ENCODE results near the gene PLAA. TPM values are rescaled to one million over a fixed set of nuclear protein-coding genes. Genes with fewer than 3 reads are reported as not detected.
A peak's percentile ranks its signal among the peaks of the same experiment; 100 is the strongest.
"Not testable (repeated sequence)": the region's sequence is repeated elsewhere in the genome, so short reads cannot be mapped to it uniquely, and the experiment has no call there.

Gene PLAA
- total RNA-seq, 1 donor from 2014 or later, result 39.9 TPM

DNA sequence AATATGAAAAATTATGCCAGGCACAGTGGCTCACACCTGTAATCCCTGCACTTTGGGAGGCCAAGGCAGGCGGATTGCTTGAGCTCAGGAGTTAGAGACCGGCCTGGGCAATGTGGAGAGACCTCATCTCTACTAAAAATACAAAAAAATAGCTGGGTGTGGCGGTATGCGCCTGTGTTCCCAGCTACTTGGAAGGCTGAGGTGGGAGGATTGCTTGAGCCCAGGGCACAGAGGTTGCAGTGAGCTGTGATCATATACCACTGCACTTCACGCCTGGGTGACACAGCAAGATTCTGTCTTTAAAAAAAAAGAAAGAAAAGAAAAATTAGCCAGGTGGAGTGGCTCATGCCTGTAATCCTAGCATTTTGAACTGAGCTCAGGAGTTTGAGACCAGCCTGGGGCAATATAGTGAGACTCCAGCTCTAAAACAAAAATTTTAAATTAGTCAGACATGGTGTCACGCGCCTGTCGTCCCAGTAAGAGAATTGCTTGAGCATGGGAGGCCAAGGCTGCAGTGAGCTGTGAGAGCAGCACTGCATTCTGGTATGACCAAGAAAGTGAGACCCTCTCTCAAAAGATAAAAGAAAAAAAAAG lies 18.0 kb downstream of the PLAA start:
- DNase-seq, result no peak

DNA sequence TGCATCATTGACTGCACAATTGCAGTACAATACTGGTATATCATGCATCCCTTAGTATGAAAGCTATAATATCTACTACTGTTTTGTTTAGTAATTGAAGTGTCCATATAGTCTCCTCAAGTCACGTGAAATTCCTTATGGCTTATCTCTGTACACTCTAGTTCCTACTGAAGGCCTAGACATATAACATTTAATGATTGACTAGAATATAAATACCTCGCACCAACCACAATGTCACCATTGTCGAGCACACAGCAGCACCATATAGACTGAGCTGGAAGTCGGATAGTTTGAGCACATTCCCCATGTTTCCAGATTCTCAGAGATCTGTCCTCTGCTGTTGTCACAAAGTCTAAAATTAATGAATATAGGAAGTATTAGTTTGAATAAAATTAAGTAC lies 21.4 kb downstream of the PLAA start:
- no peak for DNase-seq

DNA sequence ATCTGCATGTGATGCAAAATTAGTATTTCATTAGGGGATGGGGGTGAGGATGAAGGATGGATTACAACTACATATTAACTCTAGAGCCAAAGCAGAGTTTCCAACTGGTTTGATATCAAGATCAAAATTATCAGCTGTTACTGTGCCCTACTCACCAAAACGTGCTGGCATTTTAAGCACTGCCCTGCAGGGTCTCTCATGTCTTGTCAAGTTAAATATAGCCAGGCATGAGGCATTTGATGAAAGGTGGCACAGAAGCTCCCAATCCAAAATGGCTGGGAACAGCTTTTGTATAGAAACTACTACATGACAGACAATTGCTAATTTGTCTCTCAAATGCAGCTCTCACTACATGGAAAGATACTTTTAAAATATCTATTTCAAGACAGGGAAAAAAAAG lies 27.3 kb downstream of the PLAA start:
- DNase-seq, result peak; percentile 3

DNA sequence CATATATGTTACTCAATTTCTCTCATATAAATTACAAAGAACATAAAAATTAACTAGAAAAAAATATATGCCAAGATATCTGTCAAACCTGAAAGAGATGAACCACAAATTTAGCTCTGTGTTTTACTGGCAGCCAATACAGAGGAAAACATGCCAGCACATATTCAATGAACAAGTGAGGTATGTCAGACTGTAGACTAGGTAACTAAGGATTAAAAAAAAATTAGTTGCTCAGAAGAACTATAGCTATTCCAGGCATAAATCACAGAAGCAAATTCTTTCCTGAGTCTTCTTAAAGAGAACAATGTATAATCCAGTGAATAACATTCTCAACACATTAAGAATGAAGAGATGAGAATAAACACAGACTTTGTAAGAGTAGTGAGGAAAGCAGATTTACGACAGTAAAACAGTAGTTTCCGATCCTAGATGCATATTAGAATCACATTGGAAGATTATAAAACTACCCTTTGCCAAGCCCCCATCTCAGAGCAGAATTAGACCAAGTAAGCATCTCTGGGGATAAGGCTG lies 33.8 kb downstream of the PLAA start:
- DNase-seq, result no peak

GRCh38 chr9:26904671-26905070 lies 42.4 kb downstream of the PLAA start:
- DNase-seq, result no peak

- DNase-seq, result no peak
Measured at GRCh38 chr9:26904070-26904469, 43.0 kb downstream of the PLAA start.

DNA sequence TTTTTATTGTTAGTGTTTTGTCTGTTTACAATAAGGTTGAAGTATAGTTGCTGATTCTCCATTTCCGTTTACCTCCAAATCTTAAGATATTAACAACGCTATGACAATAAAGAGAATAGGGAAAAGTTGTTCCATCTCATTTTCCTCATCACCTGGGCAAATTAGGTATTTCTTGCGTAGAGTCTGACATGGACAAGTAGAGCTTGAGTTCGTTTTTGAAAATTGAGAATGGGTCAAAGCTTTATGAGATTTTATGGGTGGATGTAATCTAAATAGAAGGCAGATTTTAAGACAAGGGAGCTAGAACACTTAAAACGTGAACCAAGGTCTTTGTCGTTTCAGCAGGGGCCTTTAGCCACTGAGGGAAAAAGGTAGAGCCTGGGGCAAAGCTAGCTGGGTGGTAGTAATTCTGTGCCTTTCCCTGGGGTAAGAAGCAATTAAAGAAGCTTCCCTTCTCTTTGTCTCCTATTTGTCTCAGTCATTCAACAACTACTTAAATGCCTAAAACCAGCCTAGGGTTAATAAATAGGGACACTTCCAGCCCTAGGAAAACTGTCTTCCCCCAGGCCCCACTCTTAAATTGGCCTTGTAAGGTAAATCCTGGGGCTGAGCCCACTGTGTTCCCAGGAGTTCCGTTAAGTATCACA lies 53.9 kb downstream of the PLAA start:
- no peak for DNase-seq

DNA sequence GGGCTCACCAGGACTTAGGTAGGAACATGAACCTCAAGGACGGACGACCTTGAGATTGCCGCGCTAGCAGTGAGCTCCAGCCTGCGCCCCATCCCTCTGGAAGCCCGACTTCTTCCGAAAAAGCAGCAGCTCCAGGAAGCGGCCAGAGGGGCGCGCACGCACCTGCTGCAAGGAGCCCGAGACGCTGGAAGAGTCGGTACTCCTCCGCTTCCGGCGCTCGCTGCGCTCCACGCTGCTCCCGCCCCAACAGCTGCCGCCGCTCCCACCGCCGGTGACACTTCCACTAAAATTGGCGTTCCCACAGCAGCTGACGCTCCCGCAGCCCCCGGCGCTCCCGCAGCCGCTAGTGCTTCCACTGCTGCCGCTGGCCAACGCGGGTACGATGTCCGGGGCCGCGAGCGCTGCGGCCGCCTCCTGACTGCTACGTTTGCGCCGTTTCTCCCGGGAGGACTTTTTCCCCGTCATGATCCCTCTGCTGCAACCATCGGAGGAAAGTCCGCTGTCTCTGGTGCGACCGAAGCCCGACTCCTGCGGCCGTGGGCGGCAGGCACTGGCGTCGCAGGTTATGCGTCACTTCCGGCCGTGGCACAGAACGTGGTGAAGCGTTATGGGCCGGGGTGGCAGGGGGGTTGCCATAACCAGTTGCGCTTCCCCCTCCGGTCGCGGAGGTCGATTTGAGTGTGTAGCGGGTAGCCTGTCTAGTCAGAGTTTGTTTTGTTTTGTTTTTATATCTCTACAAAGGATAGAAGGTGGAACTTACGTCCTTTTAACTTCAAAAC lies 54.6 kb downstream of the PLAA start, which contains the start of gene CAAP1:
CAAP1 (minus strand) TSS at position 552 of the 779 bp plus-strand sequence; CDS start at position 465, 87 bp downstream.
- peak; percentile 98 for DNase-seq

DNA sequence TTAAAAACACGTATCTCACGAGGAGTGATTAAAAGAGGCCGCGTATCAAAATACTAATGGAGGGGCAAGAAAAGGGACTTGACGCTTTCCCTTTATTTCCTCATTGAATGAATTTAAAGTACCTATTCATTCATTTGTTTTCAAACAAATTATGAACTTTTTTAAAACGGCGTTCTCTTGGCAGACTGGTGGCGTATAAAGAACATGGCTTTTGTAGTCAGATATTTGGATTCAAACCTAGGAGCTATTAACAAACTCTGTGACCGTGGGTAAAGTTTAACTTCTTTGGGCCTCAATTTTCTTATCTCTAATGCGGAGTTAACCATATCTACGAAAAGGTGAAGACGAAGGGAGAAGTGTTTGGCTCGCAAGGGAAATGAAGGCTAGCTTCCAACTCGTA lies 55.3 kb downstream of the PLAA start:
- no peak for DNase-seq

DNA sequence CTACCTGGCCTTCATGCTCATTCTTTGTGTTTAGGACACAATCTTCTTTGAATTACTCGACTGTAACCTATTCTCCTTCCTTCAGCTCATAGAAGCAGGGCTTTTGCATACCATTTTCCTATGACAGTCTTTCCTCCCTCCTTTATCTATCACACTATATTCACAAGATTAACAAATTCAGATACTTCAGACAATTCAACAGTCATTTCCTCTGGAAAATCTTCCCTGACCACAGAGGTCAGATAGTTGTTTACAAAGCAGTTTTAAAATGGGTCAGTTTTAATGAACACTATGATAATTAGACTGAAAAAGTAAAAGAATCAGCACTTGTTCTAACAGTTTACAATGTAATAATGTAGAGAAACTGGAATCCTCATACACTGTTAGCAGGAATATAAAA lies 58.8 kb downstream of the PLAA start:
- no peak for DNase-seq

DNA sequence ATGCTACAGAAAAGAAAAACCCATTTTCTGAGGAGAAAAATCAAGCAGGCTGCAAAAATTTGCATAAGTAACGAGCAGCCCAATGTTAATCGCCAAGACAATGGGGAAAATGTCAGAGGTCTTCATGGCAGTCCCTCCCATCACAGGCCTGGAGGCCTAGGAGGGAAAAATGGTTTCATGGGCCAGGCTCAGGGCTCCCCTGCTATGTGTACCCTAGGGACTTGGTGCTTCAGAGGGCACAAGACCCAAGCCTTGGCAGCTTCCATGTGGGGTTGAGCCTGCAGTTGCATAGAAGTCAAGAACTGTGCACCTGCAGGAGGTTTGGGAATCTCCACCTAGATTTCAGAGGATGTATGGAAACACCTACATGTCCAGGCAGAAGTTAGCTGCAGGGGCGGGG lies 64.9 kb downstream of the PLAA start:
- DNase-seq, result no peak

GRCh38 chr9:26880262-26880661 lies 66.8 kb downstream of the PLAA start:
- DNase-seq, result no peak

DNA sequence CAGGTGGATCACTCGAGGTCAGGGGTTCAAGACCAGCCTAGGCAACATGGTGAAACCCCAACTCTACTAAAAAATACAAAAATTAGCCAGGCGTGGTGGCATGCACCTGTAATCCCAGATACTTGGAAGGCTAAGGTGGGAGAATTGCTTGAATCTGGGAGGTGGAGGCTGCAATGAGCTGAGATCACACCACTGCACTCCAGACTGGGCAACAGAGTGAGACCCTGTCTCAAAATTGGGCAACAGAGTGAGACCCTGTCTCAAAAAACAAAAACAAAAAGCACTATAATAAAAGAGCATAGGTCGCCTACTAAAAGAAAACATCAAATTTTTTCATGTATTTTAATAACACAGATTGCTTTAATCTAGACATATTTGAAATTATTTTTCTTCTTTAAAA lies 71.9 kb downstream of the PLAA start:
- DNase-seq, result not testable (repeated sequence)

GRCh38 chr9:26870292-26870691 lies 76.8 kb downstream of the PLAA start:
- no peak for DNase-seq

GRCh38 chr9:26863074-26863473 lies 84.0 kb downstream of the PLAA start:
- DNase-seq, result peak; percentile 14

DNA sequence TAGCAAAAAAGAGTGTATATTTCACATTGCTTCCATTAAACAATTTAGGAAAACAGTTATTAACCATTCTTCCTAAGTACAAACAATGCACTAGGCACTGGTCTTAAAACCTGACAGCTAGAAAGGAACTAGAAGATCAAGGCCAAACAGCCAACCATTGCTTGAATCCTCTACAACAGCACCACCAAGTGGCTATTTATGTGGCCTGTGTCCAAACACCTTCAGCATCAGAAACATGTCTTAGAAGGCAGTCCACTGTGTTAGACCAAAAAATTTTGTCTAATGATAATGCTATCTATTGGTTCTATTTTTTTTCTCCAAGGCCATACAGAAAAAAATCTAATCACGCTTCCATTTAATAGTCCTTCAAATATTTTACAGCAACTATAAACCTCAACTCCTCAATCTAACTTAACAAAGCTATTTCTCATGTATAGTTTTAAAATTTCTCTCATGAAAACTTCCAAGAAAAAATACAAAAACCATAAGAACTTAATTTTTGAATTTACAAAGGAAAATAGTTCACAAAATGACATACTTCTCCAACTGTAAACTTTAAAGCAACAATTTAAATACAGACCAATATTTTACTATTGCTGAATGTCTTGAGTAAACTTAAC lies 90.5 kb downstream of the PLAA start:
- DNase-seq, result peak; percentile 52

Small RNA genes within 50 kb of the gene (small RNA-seq; reads per million reads assigned to genes)
- not detected for gene RN7SL100P (ENCODE audit: low replicate concordance)

Other genes starting within 250 kb of the PLAA start
- 22.5 TPM for gene CAAP1, start 54.4 kb downstream of the PLAA start, total RNA-seq
- 22.0 TPM for gene IFT74, start 9.2 kb upstream of the PLAA start, total RNA-seq
- gene LRRC19, start 58.4 kb upstream of the PLAA start, total RNA-seq, result not detected
- 28.7 TPM for gene TEK, start 162.0 kb upstream of the PLAA start, total RNA-seq

Measured in tongue (tissue), 3 donors.